Muscle of back (tissue), 11 donors: ENCODE data around the gene PARP3. TPM values are rescaled to one million over a fixed set of nuclear protein-coding genes. Genes with fewer than 3 reads are reported as not detected.
"Not testable (repeated sequence)": the region's sequence is repeated elsewhere in the genome, so short reads cannot be mapped to it uniquely, and the experiment has no call there.

Experiments used
- DNase-seq, 3 donors: peaks; one replicate each; pipeline versions ENCODE4 v3.0.0 to v3.0.0-alpha.2; 2013
- polyA plus RNA-seq, 10 donors: library from polyadenylated mRNA; unstranded; fragments of 120-200 nt; gene quantifications; one replicate each; pipeline ENCODE4 v1.2.1, GENCODE V29; 2013; ENCODE audit not compliant: insufficient read length in 10 of 10

PARP3 gene
- polyA plus RNA-seq, 10 donors: 3.8 to 7.8 (median 5.6) TPM

DNA sequence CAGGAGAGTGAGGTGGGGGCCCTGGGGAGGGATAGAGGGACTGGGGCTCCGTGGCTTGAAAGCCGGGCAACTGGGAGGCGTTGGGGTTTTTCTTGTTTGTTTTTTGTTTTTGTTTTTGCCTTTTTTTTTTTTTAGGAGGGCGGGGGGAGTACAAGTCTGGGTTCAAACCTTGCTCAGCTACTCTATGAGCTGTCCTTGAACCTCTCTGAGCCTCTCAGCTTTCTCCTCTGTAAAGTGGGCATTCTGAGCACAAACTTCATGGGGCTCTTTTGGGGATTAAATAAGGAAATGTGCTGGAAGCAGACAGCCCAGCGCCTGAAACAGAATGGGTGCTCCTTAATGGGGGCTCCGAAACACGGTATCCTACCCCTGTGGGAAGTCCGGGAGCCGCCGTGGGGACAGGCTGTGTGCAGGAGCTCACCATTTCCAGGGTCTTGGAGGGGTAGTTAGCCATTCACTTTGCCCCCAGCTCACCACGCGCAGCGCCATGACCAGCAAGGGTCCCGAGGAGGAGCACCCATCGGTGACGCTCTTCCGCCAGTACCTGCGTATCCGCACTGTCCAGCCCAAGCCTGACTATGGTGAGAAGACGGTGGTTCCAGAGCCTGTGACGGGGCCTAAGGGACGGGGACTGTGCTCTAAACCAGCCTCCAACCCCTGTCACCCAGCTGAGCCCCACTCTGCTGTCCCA lies 41.6 kb downstream of the PARP3 start:
- no peak for DNase-seq

DNA sequence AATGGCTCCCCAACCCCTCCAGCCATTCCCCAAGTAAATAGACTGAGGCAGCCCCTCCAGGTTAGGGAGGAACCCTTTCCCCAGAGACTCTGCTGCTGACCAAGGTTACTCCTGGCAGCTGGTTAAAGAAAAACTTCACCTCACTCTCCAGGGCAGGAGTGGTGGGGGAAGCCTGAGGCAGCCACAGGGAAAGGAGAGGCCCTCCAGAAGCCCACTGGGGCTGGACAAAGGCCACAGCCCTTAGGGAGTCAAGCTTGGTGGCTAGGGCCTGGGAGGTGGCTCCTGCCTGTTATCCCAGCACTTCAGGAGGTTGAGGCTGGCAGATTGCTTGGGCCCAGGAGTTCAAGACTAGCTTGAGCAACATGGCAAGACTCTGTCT lies 42.1 kb downstream of the PARP3 start:
- DNase-seq: no peak

DNA sequence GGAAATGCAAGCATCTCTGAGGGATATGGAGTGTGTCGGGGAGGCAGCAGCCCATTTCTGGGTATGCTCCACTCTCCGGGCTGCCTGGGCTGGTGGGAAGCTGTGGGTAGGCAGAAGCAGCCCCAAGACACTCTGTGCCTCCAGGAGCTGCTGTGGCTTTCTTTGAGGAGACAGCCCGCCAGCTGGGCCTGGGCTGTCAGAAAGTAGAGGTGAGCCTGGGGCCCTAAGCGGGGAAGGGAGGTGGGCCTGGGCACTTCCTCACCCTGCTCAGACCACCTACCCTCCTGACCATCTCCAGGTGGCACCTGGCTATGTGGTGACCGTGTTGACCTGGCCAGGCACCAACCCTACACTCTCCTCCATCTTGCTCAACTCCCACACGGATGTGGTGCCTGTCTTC lies 42.9 kb downstream of the PARP3 start:
- no peak for DNase-seq

DNA sequence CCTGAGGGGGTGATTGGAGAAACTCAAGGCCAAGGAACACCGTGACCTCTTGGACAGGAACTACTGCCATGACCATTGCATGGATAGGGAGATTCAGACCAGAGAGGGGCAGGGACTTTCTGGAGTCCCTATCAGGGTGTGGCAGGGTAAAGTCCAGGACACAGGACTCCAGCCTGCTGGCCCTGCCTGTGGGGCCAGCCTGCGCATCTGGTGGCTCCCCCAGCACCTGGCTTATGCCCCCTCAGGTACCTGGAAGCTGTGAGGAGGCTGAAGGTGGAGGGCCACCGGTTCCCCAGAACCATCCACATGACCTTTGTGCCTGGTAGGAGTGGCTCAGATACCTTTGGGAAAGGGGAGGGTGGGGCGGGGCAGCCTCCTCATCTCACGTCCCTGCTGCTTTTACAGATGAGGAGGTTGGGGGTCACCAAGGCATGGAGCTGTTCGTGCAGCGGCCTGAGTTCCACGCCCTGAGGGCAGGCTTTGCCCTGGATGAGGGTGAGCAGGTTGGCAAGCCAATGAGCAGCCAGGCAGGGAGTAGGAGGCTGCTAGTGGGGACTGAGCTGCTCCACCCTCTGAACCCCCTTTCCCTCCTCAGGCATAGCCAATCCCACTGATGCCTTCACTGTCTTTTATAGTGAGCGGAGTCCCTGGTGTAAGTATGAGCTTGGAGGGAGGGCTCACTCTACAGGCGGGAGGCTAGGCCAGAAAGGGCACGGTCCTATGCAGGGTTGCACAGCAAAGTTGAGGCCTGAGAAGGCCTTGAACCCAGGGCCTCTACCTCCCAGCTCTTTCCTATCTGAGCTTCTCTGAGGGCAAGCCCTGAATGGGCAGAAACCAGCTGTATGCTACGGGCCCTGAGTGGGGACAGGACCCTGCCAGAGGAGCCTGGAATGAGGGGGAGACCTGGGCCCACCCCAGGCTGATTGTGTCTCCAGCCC lies 44.1 kb downstream of the PARP3 start:
- no peak for DNase-seq

DNA sequence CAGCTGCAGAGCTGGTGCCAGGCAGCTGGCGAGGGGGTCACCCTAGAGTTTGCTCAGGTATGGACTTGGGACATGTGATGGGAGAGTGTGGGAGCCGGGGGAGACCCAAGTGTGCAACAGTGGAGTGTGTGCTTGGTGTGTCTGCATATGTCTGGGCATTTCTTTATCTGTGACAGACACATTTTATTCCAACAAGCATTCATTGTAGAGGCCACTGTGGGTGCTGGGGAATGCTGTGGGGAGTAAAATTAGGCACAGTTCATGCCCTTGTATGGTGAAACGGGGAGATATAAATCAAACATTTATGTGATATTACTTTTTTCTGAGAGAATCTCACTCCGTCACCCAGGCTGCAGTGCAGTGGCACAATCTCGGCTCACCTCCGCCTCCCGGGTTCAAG lies 45.4 kb downstream of the PARP3 start:
- no peak for DNase-seq

DNA sequence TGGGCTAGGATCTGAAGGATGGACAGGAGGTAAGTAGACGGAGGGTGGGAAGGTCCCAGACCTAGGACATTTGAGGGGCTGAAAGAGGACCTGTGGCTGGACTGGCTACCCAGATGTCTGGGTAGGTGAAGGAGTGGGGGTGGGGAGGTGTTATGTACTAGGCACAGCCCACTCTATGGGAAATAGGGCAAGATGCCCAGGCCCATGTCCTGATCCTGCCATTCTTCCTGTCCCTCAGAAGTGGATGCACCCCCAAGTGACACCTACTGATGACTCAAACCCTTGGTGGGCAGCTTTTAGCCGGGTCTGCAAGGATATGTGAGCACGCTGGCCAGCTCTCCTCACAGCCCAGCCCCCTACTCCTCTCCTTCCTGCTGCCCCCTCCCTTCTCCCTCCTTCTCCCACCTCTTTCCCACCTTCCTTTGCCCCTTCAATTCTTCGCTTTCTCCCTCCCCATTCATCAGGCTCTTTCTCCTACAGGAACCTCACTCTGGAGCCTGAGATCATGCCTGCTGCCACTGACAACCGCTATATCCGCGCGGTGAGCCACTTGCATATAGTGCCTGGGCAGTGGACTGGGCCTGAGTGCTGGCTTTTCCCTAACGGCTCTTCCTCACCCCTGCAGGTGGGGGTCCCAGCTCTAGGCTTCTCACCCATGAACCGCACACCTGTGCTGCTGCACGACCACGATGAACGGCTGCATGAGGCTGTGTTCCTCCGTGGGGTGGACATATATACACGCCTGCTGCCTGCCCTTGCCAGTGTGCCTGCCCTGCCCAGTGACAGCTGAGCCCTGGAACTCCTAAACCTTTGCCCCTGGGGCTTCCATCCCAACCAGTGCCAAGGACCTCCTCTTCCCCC lies 46.4 kb downstream of the PARP3 start:
- no peak for DNase-seq

DNA sequence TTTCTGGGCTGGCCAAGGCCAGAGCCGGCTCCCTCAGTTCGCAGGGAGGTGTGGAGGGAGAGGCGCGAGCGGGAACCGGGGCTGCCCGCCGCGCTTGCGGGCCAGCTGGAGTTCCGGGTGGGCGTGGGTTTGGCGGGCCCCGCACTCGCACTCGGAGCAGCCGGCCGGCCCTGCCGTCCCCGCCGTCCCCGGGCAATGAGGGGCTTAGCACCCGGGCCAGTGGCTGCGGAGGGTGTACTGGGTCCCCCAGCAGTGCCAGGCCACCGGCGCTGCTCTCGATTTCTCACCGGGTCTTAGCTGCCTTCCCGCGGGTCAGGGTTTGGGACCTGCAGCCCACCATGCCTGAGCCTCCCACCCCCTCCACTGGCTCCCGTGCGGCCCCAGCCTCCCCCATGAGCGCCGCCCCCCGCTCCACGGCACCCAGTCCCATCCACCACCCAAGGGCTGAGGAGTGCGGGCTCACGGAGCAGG lies 48.4 kb downstream of the PARP3 start:
- DNase-seq: not testable (repeated sequence)

DNA sequence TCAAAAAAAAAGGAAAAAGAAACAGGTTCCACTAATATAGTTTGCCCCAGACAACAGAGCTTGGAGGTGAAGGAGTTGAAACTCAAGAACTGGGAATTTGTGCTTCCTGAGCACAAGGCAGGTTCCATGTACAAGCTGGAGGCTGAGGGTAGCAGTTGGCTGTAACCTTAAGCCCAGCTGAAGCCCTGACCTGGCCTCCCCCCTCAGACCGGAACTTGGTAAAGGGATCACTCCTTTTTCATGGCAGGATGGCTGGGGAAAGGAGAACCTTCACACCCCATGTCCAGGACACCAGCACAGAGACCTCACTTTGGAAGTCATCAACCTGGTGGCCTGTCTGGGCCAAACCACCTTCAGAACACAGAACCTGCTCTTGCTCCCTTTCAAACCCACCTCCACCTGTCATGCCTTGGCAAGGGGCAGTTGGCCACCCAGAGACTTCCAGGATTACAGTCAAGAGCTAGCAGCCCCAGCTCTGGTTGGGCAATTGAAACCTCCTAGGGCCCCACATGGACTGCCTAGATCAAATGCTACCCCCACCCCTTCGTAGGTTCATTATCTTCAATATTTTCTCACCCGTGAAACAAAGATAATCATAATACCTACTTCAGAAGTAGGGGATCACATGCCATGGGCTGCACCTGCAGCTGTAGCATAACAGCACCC lies 50.0 kb downstream of the PARP3 start:
- DNase-seq: no peak

DNA sequence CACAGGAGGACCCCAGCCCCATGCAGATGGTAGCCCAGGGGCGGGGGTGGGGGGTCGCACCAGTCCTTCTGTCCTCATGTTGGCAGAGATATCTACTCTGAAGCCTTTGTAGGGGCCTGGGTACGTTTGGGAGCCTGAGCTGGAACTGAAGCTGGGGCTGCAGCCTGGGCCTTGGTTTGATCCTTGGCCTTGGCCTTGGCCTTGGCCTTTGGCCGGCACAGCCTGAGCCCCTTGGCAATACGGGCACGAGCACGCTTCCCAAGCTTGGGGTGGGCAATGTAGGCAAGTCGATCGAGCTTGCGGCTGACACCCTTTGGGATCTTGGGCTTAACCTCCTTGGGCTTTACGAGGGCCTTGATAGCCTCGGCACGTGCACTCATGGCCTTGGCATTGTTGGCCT lies 51.5 kb downstream of the PARP3 start:
- DNase-seq: not testable (repeated sequence)

DNA sequence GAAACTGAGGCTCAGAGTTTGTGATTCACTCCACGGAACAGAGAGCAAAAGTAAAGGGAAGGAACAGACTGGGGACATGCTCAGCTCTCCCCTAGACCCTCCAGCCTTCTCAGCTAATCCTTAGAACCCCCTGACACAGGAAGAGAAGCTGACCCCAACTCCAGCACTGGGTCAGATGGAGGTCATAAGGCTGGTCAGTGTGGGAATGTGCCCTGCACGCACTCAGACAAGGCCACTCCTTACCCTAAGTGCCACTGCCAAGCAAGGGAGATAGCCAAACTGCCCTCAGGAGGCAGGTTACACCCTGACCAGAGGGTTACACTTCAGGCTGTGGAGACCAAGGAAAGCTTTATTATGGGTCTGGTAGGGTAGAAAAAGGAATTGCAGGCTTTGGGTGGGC lies 52.4 kb downstream of the PARP3 start:
- DNase-seq: no peak

DNA sequence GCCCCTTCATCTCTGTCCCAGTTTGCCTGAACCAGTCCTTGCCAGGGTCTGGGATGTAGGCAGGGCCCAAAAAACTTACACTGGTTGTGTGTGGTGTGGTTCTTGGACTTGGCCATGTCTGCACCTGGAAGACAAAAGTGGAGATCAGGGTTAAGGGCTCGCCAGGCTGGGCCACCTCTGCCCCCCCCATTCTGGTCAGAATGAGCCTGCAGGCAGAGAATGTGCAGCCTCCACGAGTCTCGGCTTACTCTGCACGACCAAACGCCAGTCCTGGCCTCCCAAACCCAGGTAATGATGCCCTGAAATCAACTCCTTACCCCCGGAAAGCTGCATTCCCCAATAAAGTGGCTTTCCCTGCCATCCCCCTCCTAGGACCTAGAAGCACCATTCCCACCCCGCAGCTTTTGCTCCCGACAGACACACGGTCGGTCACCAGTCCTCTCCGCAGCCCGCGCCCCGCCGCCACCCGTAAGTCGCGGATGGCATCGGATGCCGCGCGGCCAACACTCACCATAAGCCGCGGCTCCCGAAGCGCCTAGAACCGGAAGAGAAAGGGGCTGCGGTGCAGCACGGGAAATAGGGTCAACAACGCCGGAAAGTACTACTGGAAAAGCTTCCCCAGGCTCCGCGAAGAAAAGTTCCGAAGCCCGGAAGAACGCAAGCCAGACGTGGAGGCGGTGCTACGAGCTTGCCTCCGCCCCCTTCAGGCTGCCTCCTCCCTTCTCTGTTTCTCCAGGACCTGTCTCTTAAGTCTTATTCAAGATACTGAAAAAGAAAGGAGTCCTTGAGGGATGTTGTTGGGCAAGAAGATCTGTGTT lies 53.4 kb downstream of the PARP3 start, which contains the start of gene RPL29:
Gene RPL29 (minus strand): TSS at position 550 of the 818 bp plus-strand sequence. CDS start 434 bp downstream, at position 116.
- DNase-seq: peak; percentile 95 to 97 (median 96)

DNA sequence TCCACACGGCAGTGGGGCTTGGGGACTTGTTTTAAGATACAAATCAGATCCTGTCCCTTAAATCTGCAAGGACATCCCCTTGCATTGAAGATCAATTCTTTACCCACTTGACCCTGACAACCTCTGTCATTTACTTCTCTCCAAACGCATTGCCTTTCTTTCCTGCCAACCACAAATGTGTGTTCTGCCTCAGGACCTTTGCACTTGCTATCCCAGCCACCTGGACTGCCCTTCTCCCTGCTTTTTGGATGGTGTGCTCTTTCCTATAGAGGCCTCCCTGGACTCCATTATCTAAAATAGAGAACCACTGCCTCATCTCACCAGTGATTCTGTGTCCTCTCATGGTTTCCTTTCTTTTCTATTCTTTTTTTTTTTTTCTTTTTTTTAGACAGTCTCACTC lies 55.0 kb downstream of the PARP3 start:
- DNase-seq: no peak

DNA sequence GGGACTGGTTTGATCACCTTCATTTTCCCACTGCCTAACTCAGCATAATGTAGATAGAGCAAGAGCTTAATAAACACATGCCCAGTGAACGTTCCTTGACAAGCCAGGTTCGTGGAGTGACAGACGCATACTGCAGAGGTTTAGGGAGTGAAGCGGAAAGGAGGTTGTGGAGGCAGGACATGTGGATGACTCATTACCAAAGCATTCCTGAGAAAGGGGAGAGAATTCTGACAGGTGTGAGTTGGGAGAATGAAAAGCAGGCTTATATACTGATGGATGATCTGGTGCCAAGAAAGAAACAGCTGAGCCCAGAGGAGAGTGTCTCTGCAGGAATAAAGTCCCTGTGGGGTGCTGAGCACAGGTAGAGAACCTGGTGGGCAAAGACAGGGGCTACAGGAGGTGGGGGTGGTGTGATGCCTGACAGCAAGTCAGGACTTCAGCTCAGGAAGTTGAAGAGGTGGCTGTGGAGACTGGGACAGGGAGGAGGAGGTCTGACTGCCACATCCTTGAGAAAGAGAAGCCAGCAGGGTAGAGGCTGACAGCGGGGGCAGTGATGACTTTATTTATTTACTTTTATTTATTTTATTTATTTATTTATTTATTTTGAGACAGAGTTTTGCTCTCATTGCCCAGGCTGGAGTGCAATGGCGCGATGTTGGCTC lies 55.9 kb downstream of the PARP3 start:
- no peak for DNase-seq

Other genes with a start within 250 kb of the PARP3 start
- under 1 TPM; 0.25 to 0.98 (median 0.52) TPM for gene GRM2, start 235.3 kb upstream of the PARP3 start, polyA plus RNA-seq
- gene IQCF6, start 163.1 kb upstream of the PARP3 start, polyA plus RNA-seq: not detected
- not detected for gene IQCF2, start 80.7 kb upstream of the PARP3 start, polyA plus RNA-seq
- gene IQCF5, start 66.8 kb upstream of the PARP3 start, polyA plus RNA-seq: not detected
- not detected for gene IQCF1, start 39.0 kb upstream of the PARP3 start, polyA plus RNA-seq
- 10 to 100 TPM; 12.2 to 16.8 (median 14.0) TPM for gene RRP9, start 459 bp upstream of the PARP3 start, polyA plus RNA-seq
- under 1 TPM; 0.20 to 0.52 (median 0.35) TPM for gene GPR62, start 13.0 kb downstream of the PARP3 start, polyA plus RNA-seq
- 10 to 100 TPM; 50.8 to 73.1 (median 64.1) TPM for gene PCBP4, start 25.1 kb downstream of the PARP3 start, polyA plus RNA-seq
- 10 to 100 TPM; 19.2 to 25.2 (median 21.3) TPM for gene ABHD14B, start 31.7 kb downstream of the PARP3 start, polyA plus RNA-seq
- 10 to 100 TPM; 10.3 to 18.5 (median 12.1) TPM for gene ABHD14A, start 32.7 kb downstream of the PARP3 start, polyA plus RNA-seq
- 10 to 100 TPM in 9 of 10 donors, 1 to 10 TPM in 1; 8.9 to 15.1 (median 13.2) TPM for gene ACY1, start 41.2 kb downstream of the PARP3 start, polyA plus RNA-seq
- 1,000 to 10,000 TPM; 2,242 to 3,145 (median 2,773) TPM for gene RPL29, start 53.5 kb downstream of the PARP3 start, polyA plus RNA-seq
- gene DUSP7, start 114.2 kb downstream of the PARP3 start, polyA plus RNA-seq: 10 to 100 TPM; 14.7 to 31.0 (median 20.5) TPM
- 1 to 10 TPM; 2.6 to 8.0 (median 4.3) TPM for gene POC1A, start 212.1 kb downstream of the PARP3 start, polyA plus RNA-seq